ENCODE results near the gene ABI1.

- TF ChIP-seq POLR2A (IDR thresholded peaks at IDR 0.05; ENCODE audit: low read length) (no peak), CTCF (IDR thresholded peaks at IDR 0.05) (no peak), RCOR1 (IDR thresholded peaks at IDR 0.05; ENCODE audit: low read depth, low read length) (no peak)
Measured at GRCh38 chr10:26879744-26880143, 19.0 kb upstream of the ABI1 start.

All from A549 (cell line).